GM12892 (cell line): ENCODE data around the gene AGBL5.

ENCODE experiments used
- DNase-seq: peaks from one replicate; pipeline ENCODE4 v3.0.0; 2011; ENCODE audit not compliant: insufficient read length
- FAIRE-seq: peaks from 2 replicates; lab custom pipeline; 2011; peaks lifted over from hg19 to GRCh38; lab: Jason Lieb, UNC
- POLR2A ChIP-seq: IDR thresholded peaks from 2 replicates; pipeline ENCODE4 v1.6.1; 2011; ENCODE audit warnings: low read depth, low read length, control low read depth
- POLR2AphosphoS5 ChIP-seq: IDR thresholded peaks from 2 replicates; pipeline ENCODE4 v1.6.1; 2011; ENCODE audit warnings: low read depth, low read length, control low read depth
- TAF1 ChIP-seq: IDR thresholded peaks from 2 replicates; pipeline ENCODE4 v1.6.1; 2011; ENCODE audit warnings: low read depth, mild to moderate bottlenecking, control low read depth, low read length, borderline replicate concordance

AGBL5 gene

DNA sequence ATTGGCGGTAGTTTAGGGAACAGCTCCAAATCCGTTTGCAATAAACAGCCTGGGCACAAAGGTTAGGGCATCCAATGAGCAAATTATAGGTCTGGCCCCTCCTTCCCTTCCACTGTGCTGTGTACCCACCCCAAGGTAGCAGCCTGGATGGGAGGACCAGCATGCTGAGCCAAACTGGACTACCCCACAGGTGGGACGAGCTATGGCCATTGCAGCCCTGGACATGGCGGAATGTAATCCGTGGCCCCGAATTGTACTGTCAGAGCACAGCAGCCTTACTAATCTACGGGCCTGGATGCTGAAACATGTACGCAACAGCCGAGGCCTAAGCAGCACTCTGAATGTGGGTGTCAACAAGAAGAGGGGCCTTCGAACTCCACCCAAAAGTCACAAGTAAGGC lies 6.7 kb downstream of the AGBL5 start:
- TF ChIP-seq POLR2AphosphoS5 (no peak), POLR2A (no peak), TAF1 (no peak)
- DNase-seq (no peak), FAIRE-seq (no peak)

DNA sequence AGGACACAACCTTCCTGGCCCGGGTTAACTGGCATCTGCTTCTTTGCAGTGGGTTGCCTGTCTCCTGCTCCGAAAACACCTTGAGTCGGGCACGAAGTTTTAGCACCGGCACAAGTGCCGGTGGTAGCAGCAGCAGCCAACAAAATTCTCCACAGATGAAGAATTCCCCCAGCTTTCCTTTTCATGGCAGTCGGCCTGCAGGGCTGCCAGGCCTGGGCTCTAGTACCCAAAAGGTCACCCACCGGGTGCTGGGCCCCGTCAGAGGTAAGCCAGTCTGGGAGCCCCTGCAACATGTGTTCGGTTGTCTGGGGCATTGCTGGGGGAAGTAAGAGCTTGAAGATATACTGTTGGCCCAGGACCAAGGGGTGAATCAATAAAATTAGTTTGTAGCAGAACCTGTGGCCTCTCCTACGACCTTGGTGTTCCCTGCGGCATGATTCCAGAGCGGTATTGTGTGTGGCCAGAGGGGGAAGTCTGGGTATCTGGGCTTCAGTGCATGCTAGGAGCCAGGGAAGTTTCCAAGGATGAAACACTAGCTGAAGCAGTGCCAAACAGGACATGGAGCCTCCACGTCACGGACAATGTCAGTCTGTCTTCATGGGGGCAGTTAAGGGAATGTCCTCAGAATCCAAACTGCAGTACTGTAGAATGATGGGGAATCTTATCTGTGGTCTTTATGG lies 7.8 kb downstream of the AGBL5 start:
- FAIRE-seq (no peak), DNase-seq (no peak)
- TF ChIP-seq TAF1 (no peak), POLR2AphosphoS5 (no peak), POLR2A (no peak)

- no peak for TF ChIP-seq TAF1
- no peak for TF ChIP-seq POLR2AphosphoS5
- no peak for TF ChIP-seq POLR2A
- DNase-seq (no peak), FAIRE-seq (no peak)
Measured at GRCh38 chr2:27060323-27060722, 8.9 kb downstream of the AGBL5 start.

- no peak for FAIRE-seq
- no peak for DNase-seq
- TF ChIP-seq POLR2A: no peak
- TF ChIP-seq TAF1: no peak
- TF ChIP-seq POLR2AphosphoS5: no peak
Measured at GRCh38 chr2:27065128-27065527, 13.7 kb downstream of the AGBL5 start.

GRCh38 chr2:27067385-27067784 lies 15.9 kb downstream of the AGBL5 start:
- FAIRE-seq: no peak
- TF ChIP-seq POLR2A (no peak), TAF1 (no peak), POLR2AphosphoS5 (no peak)
- DNase-seq: no peak

- no peak for FAIRE-seq
- TF ChIP-seq POLR2AphosphoS5 (no peak), TAF1 (no peak), POLR2A (no peak)
- no peak for DNase-seq
Measured at GRCh38 chr2:27069436-27069835, 18.0 kb downstream of the AGBL5 start.

DNA sequence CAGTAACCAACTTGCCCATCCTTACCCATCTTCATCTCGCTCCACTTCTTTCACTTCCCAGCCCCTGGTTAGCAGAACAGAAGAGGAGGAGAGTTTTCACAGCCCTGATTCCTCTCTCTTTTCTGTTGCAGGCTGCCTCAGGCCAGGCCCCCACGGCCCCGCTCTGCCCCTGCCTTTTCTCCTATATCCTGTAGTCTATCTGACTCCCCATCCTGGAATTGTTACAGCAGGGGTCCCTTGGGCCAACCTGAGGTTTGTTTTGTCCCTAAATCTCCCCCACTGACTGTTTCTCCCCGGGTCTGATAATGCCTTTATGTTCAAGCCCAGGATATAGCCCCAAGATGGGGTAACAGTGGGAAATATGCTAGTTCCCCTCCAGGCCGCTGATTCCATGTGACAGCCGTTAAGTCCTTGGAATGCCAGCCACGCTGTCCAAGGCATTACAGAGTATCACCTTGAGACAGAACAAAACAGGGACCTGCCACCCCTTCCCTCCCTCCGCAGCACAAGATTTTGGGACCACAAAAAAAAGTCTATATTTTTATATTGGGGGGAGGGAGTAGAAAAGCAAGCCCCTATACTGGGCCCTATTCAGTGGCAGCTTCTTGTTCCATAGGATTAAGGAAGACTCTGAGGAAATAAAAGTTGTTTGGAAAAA lies 18.6 kb downstream of the AGBL5 start:
- FAIRE-seq (no peak), DNase-seq (no peak)
- TF ChIP-seq POLR2AphosphoS5 (no peak), POLR2A (no peak), TAF1 (no peak)

DNA sequence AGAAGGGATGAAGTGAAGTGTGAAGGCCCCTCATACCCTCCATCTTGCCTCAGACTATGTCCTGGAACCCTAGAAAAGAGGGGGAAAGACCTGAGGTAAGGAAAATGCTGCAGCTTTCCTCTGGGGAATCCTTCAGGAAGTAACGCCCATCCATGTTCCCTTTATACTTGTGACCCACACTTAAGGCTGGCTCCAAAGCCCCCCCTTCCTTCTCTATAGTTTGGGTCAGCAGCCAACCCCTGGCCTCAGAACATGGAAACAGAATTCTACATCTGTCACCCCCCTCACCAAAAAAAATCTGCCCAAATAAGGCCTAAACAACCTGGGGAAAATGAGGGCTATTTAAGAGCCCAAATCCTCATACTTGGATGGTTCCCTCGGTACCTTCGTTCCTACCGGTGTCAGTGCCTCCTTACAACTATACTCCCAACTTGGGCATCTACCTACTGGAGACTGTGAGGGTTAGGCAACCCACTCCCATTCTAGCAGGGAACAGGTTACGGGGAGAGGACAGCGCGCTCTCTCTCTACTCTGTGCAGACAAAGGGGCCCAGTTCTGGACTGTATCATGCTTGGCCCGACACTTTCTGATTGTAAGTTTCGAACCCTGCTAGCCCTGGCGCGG lies 19.3 kb downstream of the AGBL5 start:
- no peak for DNase-seq
- FAIRE-seq: no peak

GRCh38 chr2:27071277-27071989 lies 20.0 kb downstream of the AGBL5 start, which contains the start of gene OST4:
Gene OST4, minus strand, starts transcription at chr2:27071654.
- DNase-seq (peak; percentile 98), FAIRE-seq (peak; percentile 96)
- TF ChIP-seq TAF1 (0 out of 2 replicates have a peak, but pooled peaks have one; percentile 34), POLR2A (peak; percentile 94), POLR2AphosphoS5 (peak; percentile 87)

More for the DNA sequence above, 19.3 kb downstream of the AGBL5 start:
- TF ChIP-seq TAF1 (no peak), POLR2AphosphoS5 (no peak), POLR2A (no peak)

DNA sequence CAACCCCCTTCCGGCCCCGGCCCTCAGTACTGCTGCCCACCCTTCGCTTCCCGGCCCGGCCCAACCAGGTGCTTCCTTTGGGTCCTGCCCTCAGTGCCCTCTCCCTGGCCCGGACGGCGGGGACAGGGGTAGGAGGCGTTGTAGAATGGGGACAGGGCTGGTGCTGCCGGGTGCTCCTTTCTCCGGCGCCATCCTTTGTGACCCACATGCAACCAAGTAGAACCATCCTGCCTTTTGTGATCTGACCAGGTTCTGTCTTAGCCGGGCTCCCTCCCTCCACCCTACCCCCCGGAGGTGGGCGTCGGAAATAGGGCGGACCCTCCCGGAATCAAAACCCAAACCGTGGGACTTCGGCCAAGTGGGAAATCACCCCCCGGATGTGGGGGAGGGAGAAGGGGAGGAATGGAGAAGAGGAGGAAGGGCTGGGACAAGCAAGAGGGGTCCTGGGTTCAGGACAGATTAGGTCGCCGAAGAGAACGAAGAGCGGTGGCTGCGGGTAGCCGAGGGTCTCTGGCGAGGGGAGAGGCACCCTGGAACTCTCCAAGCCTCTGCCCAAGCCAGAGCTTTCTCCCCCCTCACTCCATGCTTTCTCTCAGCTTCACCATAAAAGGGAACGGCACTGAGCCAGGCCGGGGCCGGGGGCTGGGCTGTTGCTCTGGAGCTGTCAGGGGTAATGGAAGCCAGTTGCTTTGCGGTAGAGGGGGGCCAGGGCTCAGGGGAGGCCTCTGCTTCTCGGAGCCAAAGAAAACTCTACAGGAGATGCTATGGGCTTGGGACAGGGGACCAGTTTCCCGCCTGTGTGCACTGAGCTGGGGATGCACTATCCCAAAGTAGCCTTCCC lies 20.7 kb downstream of the AGBL5 start:
- FAIRE-seq (peak; percentile 17), DNase-seq (no peak)
- TF ChIP-seq TAF1 (no peak), POLR2A (no peak), POLR2AphosphoS5 (no peak)
